GM12801 (cell line): Measurements from ENCODE around the gene NID1.

Experiments
- CTCF ChIP-seq: IDR thresholded peaks from one replicate; pipeline ENCODE4 v1.5.1; 2011; ENCODE audit warnings: control low read depth; ENCODE audit not compliant: insufficient read length; ENCODE audit errors: extremely low read depth

The NID1 gene

GRCh38 chr1:235986869-235987268, 78.0 kb downstream of the NID1 start:
- TF ChIP-seq CTCF: no peak

- TF ChIP-seq CTCF: no peak
These were observed 80.7 kb downstream of the NID1 start for GRCh38 chr1:235984041-235984825.

GRCh38 chr1:235980976-235981375, 83.9 kb downstream of the NID1 start:
- no peak for TF ChIP-seq CTCF

- TF ChIP-seq CTCF: no peak
These were observed 85.1 kb downstream of the NID1 start for GRCh38 chr1:235979716-235980333.

- TF ChIP-seq CTCF: no peak
These were observed 85.7 kb downstream of the NID1 start for GRCh38 chr1:235979176-235979575.

GRCh38 chr1:235976490-235976889, 88.4 kb downstream of the NID1 start:
- no peak for TF ChIP-seq CTCF

GRCh38 chr1:235974616-235975015, 90.3 kb downstream of the NID1 start:
- no peak for TF ChIP-seq CTCF
